Fibroblast of pulmonary artery (primary cell): ENCODE measurements around the gene HOXC12.

Source experiments
- DNase-seq: peaks from one replicate; pipeline ENCODE4 v3.0.0-alpha.2; 2010; ENCODE audit warnings: low read depth
- H3K4me3 ChIP-seq: replicated peaks from 2 replicates; pipeline ENCODE4 v1.5.1; 2011; ENCODE audit warnings: low read depth, mild to moderate bottlenecking, control low read depth, low read length, moderate library complexity
- TF ChIP-seq, protein P1 (sequence below): IDR thresholded peaks from 2 replicates; pipeline ENCODE4 v1.5.1; 2011; ENCODE audit warnings: mild to moderate bottlenecking, control low read depth, low read length, inconsistent platforms; ENCODE audit errors: missing control alignments

HOXC12 gene

DNA sequence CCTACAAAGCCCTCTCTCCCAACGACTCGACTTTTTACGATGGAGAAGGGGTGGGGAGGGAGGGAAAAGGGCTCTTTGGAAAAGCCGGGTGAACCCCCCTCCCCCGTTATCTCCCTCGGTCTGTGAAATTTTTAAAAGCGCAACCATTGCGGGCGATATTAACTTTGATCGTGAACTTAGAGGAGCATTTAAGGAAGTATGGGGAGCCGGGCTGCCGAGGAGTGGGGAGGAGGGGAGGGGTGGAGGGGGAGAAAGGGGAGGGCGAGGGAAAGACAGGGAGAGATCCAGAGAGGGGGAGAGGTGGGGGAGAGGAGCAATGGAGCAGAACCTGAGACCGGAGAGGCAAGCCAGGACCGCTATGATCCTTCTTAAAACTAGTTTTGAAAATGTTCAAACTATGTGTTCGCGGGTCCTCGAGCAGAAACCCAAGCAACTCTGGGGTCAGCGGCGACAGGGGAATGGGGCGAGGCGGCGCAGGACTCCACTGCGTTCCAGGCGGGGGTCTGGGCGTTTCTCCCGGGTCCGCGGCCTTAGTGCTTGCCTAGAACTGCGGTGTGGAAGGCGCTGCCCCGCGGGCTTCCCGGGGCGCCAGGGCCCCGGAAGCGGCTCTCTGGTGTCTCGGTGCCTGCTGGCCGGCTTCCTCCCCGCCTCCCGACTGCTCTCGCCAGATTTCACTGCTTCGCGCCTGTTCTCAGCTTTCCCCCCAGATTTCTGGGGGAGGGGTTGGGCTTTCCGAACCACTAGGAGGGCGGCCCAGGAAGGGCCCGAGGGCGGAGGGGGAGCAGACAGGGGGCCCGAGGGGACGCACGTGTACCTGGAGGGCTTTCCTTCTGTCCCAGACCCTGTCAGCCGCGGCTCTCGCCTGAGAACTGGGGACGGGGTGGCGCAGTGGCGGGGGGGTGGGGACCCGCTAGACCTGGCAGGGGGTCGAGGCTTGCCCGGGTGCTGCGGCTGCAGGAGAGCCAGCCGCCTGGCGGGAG is 19.7 kb downstream of the HOXC12 start, which contains the start of gene HOTAIR:
Gene HOTAIR (minus strand): TSS at position 871 of the 980 bp plus-strand sequence.
- no peak for DNase-seq
- no peak within 1 kb of the TSS for H3K4me3 ChIP-seq
- TF ChIP-seq, protein P1, sequence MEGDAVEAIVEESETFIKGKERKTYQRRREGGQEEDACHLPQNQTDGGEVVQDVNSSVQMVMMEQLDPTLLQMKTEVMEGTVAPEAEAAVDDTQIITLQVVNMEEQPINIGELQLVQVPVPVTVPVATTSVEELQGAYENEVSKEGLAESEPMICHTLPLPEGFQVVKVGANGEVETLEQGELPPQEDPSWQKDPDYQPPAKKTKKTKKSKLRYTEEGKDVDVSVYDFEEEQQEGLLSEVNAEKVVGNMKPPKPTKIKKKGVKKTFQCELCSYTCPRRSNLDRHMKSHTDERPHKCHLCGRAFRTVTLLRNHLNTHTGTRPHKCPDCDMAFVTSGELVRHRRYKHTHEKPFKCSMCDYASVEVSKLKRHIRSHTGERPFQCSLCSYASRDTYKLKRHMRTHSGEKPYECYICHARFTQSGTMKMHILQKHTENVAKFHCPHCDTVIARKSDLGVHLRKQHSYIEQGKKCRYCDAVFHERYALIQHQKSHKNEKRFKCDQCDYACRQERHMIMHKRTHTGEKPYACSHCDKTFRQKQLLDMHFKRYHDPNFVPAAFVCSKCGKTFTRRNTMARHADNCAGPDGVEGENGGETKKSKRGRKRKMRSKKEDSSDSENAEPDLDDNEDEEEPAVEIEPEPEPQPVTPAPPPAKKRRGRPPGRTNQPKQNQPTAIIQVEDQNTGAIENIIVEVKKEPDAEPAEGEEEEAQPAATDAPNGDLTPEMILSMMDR = no peak

DNA sequence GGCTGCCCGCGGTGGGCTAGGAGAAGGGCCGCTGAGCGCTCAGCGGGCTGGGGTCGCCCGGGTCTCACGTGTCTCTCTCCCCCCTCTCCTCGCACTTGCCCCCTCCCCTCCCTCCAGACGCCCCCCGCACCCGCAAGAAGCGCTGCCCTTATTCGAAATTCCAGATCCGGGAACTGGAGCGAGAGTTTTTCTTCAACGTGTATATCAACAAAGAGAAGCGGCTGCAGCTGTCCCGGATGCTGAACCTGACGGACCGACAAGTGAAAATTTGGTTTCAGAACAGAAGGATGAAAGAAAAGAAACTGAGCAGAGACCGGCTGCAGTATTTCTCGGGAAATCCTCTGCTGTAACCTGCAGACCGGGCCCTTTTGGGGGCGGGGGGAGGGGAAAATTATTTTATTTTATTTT is 20.4 kb downstream of the HOXC12 start:
- no peak for DNase-seq
- TF ChIP-seq, protein P1 = no peak
- no peak overlapping the region for H3K4me3 ChIP-seq

DNA sequence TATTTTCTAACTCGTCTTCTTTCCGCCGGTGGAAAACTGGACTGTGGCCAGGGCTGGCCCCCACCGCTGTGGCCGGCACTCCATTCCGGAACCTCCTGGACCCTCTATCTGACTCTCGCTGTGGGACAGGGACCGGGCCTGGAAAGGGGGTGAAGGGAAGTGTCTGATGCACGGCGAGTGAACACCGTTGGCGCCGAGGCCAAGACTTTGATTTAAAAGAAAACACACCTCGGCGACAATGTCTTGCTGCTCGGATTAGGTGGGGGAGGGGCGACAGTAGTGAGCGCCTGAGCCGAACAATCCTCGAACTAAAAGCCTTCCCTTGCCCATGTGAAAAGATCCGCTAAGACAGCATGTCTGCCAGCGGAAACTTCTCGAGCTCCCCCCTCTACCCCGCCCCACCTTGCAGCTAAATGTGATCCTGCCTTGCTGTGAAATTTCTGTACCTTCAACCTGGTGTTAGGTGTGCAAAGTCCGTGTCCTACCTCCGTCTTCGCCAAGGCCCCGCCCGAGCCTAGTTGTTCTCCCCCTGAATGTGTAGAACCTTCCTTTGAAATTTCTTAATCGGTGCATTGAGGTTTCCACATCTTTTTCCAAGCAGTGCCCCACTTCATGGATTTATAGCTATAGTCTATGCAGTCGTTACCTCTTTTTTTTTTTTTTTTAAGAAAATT is 20.9 kb downstream of the HOXC12 start:
- no peak for DNase-seq
- TF ChIP-seq, protein P1 = no peak
- no peak overlapping the region for H3K4me3 ChIP-seq

DNA sequence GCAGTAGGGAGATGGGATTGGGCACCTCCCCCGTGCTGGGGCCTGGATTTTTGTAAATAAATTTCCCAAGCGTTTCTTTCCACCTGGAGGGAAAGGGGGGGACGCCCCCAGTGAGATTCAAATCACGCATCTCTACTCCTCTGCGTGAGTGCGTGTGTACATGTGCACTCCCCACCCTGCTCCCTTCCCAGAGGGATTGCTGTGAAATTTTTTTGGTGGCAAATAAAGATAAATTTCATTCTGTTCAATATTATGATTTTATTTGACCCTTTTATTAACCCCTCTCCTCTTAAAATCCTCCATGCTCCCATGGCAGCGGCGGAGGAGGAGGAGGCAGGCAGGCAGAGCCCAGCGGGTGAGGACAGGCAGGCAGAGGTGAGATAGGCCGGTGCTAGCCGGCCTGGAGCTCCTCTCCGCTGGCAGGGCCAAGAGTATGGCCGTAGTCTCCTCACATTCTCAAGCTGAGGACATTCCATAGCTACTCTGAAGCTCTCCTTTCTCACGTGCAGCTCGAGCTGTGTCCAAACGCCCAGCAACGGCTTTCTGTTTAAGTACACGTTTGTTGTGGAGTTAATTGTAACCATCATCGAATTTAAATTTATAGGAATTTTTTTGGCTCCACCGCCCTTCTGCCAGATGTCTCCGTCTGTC is 21.6 kb downstream of the HOXC12 start:
- TF ChIP-seq, protein P1 = no peak
- no peak overlapping the region for H3K4me3 ChIP-seq
- no peak for DNase-seq

DNA sequence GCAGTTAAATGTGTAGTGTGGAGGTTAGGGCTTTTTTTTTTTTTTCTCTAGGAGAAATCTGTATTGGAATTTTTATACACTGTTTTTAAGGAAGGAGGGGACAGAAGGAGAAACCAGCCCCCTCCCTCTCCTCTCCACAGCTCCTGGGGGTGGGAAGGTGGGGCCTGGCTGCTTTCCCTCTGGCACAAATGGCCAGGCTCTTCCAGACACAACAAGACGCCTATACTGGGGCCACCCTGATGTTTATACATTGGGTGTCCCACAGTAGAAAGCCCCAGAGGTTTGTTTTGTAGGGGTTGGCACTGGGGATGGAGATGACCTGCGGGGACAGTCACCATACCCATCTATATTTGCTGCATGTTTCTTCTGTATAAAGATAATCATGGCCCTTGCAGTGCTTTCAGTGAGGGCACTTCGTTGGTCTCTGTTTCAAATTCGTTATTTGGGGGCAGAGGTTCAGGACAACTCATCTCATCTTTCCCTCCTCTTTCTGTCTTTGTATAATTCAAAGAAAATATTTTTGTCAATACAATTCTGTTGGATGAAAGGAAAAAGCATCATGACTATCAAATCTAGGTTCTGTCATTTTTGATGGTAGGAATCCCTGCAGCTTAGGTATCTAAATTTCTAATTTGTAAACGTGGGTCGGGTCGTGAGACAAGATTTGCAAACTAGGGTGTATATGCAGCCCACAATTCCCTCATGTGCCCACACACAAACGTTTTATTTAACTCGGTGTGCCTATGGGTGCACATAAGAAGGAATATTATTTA is 22.3 kb downstream of the HOXC12 start:
- DNase-seq = no peak
- H3K4me3 ChIP-seq = no peak overlapping the region
- TF ChIP-seq, protein P1 = no peak
